Activated CD4-positive, alpha-beta memory T cell treated with anti-CD3 and anti-CD28 coated beads, Interleukin-2, amount 10 ng/mL, durations not matched to agents 7 days and 5 days (primary cell): ENCODE data around the gene PBX4. TPM values are rescaled to one million over a fixed set of nuclear protein-coding genes. Genes with fewer than 3 reads are reported as not detected.
A peak's percentile ranks its signal among the peaks of the same experiment; 100 is the strongest.

Source experiments
- CTCF ChIA-PET: fragments of 350-600 bp; sonication (Branson Sonifier 250); formaldehyde crosslinking; loops from one replicate; lab custom pipeline; 2021; ENCODE audit warnings: antibody characterized with exemption, inconsistent platforms; lab: Charles Lee
- POLR2A ChIA-PET: fragments of 350-600 bp; sonication (Branson Sonifier 250); formaldehyde crosslinking; loops from one replicate; lab custom pipeline; 2021; ENCODE audit warnings: antibody characterized with exemption; lab: Charles Lee
- DNase-seq: peaks from one replicate; pipeline ENCODE4 v3.0.0-alpha.2; 2020
- H3K27ac Mint-ChIP-seq: one replicate; pipeline ENCODE4 v1.8.0; 2021; ENCODE audit warnings: mild to moderate bottlenecking, mixed read lengths
- H3K27me3 Mint-ChIP-seq: one replicate; pipeline ENCODE4 v1.8.0; 2021; ENCODE audit warnings: mixed read lengths
- H3K36me3 Mint-ChIP-seq: one replicate; pipeline ENCODE4 v1.8.0; 2021; ENCODE audit warnings: low read depth, mixed read lengths
- H3K4me1 Mint-ChIP-seq: one replicate; pipeline ENCODE4 v1.8.0; 2021; ENCODE audit warnings: mixed read lengths
- H3K4me3 Mint-ChIP-seq: one replicate; pipeline ENCODE4 v1.8.0; 2021; ENCODE audit warnings: mild to moderate bottlenecking, mixed read lengths
- H3K9me3 Mint-ChIP-seq: one replicate; pipeline ENCODE4 v1.8.0; 2021; ENCODE audit warnings: mixed read lengths
- total RNA-seq, 2 experiments: library from RNA; stranded (reverse); gene quantifications; one replicate each; pipeline ENCODE4 v1.2.3, GENCODE V29; 2021

Gene PBX4
- total RNA-seq, 2 experiments from 2014 or later: 49.0 to 55.6 TPM

DNA sequence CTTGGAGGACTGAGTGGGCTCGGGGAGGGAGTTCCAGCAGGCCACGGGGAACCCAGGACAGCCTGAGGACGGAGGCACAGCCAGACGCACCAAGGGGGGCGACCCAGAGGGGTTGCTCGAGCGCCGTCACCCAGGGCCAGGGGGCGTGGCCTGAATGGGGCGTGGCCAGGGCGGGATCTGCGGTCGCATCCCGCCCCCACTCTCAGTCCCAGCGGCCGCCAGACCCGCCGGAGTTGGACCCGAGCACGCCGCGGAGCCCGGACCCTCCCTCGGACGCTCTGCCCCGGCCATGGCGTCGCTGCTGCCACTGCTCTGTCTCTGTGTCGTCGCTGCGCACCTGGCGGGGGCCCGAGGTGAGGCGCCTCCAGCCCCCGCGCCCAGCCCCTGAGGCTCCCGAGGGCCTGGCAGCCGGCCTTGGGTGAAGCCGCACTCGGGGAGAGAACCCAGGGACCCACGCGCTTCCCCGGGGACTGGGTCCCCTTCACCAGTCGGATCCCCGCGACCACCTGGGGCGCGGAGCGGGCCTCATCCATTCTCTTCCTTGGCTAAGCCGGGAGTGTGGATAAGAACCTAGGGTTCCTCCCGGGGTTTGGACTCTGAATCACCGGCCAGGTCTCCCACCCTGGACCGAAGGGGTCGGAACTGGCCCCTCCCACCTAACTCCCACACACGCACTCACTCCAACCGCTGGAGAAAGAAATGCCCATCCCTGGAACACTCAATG is 80.3 kb downstream of the PBX4 start, which contains the start of gene CILP2:
CILP2 (plus strand) TSS at position 205 of the 724 bp plus-strand sequence; CDS start at position 290, 85 bp downstream.
- DNase-seq: no peak
- ChIA-PET CTCF (interaction anchor here (1.2 to 1.3 kb wide), 2 partner anchors 16 to 106 kb away, joined by 4 to 8 read pairs; partner anchors contain the start of gene GMIP), POLR2A (interaction anchor here (0.9 to 1.4 kb wide), 2 partner anchors 10 to 91 kb away, joined by 3 read pairs; no protein-coding TSS in a partner anchor)
- Mint-ChIP-seq H3K4me3 (no peak within 1 kb of the TSS), H3K27ac (no peak within 1 kb of the TSS), H3K4me1 (peaks cover 27% of the 10 kb centered on the region), H3K27me3 (peaks cover 22% of the 10 kb centered on the region), H3K36me3 (peaks cover 4% of the 10 kb centered on the region), H3K9me3 (no peaks in the 10 kb centered on the region)

DNA sequence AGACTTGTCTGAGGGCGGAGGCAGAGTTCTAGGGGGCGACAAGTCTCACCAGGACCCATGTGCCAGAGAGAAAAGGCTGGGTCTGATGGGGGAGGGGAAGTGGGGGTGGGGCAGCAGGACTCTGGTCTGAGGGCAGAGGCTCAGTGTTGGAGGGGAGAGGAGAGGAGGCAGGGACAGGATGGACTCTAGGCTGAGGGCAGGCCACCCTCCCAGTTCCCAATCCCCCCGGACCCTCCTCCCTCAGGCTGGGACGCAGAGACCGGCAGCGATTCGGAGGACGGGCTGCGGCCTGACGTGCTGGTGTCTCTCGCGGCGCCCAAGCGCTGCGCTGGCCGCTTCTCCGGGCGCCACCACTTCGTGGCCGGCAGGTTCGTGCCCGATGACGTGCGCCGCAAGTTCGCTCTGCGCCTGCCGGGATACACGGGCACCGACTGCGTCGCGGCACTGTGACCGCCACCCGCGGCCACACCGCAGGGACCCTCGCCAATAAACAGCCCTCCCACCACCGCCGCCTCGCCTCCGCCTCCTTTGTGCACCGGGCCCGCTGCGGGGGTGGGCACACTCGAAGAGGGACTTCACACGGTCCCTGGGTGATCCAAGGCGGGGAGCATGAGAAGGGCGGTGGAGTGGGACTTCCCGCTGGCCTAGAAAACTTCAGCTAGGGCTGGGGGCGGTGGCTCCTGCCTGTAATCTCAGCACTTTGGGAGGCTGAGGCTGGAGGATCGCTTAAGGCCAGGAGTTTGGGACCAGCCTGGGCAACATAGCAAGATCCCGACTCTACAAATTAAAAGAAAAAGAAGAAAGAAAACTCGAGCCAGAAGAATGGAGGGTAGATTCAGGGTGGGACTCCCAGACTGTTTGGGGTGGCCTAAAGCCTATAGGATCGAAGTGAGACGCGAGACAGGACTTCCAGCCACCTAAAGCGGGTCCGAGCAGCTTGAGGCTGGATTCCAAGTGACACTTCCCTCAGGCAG is 81.1 kb downstream of the PBX4 start:
- peaks cover 22% of the 10 kb centered on the region for H3K27me3 Mint-ChIP-seq
- no peaks in the 10 kb centered on the region for H3K9me3 Mint-ChIP-seq
- DNase-seq: no peak
- H3K4me1 Mint-ChIP-seq: peaks cover 29% of the 10 kb centered on the region
- peaks cover 4% of the 10 kb centered on the region for H3K36me3 Mint-ChIP-seq
- H3K27ac Mint-ChIP-seq: no peak overlapping the region
- ChIA-PET POLR2A (no interaction called here), CTCF (interaction anchor here (1.3 kb wide), 1 partner anchor 107 kb away, joined by 4 read pairs; the partner anchor contains the start of gene GMIP)
- H3K4me3 Mint-ChIP-seq: no peak overlapping the region

DNA sequence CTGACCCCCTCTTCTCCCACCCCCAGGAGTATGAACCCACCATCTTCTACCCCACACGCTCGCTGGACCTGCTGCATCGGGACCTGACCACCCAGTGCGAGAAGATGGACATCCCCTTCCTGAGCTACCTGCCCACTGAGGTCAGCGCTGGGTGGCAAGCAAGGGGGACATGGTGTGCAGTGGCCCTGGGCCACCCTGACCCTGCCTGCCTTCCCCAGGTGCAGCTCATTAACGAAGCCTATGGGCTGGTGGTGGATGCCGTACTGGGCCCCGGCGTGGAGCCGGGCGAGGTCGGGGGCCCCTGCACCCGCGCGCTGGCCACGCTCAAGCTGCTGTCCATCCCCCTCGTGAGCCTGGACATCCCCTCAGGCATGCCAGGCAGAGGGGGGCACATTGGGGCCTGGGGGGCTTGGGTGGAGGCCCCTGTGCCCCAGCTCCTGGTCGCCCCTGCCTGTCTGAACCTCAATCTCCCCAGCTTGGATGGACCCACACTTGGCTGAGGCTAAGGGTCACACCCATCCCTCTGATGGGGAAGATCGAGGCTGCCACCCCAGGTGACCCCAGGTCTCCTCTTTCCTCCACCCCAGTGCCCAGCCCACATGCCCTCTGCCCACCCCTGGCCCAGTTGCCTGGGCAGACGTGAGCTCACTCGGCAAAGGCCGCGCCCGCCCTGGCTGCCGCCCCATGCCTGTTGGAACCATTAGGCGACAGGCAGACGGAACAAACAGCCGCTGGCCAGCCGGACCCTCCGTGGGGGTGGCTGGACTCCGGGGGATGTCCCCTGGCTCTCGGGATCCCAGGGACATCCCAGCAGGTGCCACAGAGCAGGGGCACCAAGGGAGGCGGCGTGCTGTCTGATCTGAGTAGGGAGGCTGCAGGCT is 82.9 kb downstream of the PBX4 start:
- peak overlapping the region; percentile 40 for H3K27ac Mint-ChIP-seq
- no peaks in the 10 kb centered on the region for H3K9me3 Mint-ChIP-seq
- CTCF ChIA-PET: interaction anchor here (1.1 to 1.2 kb wide), 2 partner anchors 18 to 108 kb away, joined by 4 to 5 read pairs; partner anchors contain the start of gene GMIP
- peaks cover 22% of the 10 kb centered on the region for H3K4me1 Mint-ChIP-seq
- DNase-seq: no peak
- POLR2A ChIA-PET: interaction anchor here (0.8 to 1.0 kb wide), 2 partner anchors 84 to 108 kb away, joined by 3 read pairs; partner anchors contain the start of gene GMIP
- H3K4me3 Mint-ChIP-seq: no peak overlapping the region
- H3K36me3 Mint-ChIP-seq: peaks cover 8% of the 10 kb centered on the region
- H3K27me3 Mint-ChIP-seq: peaks cover 19% of the 10 kb centered on the region

DNA sequence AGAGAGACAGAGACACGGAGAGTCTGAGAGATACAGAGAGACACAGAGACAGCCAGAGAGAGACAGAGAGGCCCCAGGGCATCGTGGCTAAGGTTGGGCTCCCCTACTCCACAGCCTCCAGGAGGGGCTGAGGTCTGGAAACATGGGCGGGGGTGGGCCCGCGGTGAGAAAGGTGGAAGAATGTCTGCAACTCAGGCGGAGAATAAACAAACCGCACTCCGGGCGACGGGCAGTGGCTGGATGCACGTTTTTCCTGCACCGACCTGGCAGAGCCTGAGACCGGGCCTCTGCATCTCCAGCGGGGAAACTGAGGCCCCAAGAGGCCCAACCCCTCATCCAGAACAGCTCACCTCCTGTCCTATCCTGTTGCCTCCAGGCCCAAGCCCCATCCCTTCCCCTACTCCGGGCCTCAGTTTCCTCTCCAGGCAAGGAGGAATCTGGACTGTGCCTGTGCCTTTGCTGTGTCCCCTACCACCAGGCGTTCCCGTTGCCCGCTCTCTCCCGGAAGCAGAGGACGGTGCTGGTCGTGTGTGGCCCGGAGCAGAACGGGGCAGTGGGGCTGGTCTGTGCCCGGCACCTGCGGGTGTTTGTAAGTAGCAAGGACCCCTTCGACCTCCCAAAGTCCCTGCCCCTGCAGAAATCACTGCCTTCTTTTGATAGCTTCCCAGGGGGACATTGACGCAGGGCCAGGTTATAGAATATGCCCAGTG is 83.8 kb downstream of the PBX4 start:
- ChIA-PET CTCF (interaction anchor here (1.1 to 1.2 kb wide), 2 partner anchors 19 to 109 kb away, joined by 4 to 5 read pairs; partner anchors contain the start of gene GMIP), POLR2A (interaction anchor here (0.8 to 1.0 kb wide), 2 partner anchors 85 to 109 kb away, joined by 3 read pairs; partner anchors contain the start of gene GMIP)
- Mint-ChIP-seq H3K4me1 (peaks cover 21% of the 10 kb centered on the region), H3K27me3 (peaks cover 18% of the 10 kb centered on the region), H3K36me3 (peaks cover 8% of the 10 kb centered on the region), H3K4me3 (no peak overlapping the region), H3K9me3 (no peaks in the 10 kb centered on the region), H3K27ac (no peak overlapping the region)
- DNase-seq: no peak

DNA sequence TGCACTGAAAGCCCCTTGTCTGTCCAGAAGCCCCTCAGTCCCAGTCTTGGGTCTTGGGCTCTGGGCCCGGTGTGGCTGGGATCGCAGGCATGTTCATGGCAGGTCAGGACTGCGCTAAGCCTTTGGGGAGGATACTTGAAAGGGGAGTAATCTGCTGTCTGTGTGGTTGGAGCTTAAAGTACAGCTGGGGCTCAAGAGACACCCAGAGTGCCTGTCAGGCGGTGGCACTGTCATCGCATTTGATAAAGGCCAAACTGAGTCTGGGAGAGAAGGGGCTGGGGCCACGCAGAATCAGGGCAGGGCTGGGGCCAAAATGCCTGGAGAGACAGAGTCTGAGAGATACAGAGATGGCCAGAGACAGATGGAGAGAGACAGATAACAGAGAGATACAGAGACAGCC is 84.6 kb downstream of the PBX4 start:
- peaks cover 13% of the 10 kb centered on the region for H3K27me3 Mint-ChIP-seq
- H3K4me1 Mint-ChIP-seq: peaks cover 19% of the 10 kb centered on the region
- no peak overlapping the region for H3K4me3 Mint-ChIP-seq
- POLR2A ChIA-PET: interaction anchor here (0.6 to 2.8 kb wide), 3 partner anchors 110 to 304 kb away, joined by 3 to 19 read pairs (median 3); partner anchors contain the start of genes ATP13A1 and GMIP
- peaks cover 11% of the 10 kb centered on the region for H3K36me3 Mint-ChIP-seq
- no peak for DNase-seq
- CTCF ChIA-PET: interaction anchor here (3.0 kb wide), 1 partner anchor 57 kb away, joined by 11 read pairs; no protein-coding TSS in a partner anchor
- no peaks in the 10 kb centered on the region for H3K9me3 Mint-ChIP-seq
- no peak overlapping the region for H3K27ac Mint-ChIP-seq

DNA sequence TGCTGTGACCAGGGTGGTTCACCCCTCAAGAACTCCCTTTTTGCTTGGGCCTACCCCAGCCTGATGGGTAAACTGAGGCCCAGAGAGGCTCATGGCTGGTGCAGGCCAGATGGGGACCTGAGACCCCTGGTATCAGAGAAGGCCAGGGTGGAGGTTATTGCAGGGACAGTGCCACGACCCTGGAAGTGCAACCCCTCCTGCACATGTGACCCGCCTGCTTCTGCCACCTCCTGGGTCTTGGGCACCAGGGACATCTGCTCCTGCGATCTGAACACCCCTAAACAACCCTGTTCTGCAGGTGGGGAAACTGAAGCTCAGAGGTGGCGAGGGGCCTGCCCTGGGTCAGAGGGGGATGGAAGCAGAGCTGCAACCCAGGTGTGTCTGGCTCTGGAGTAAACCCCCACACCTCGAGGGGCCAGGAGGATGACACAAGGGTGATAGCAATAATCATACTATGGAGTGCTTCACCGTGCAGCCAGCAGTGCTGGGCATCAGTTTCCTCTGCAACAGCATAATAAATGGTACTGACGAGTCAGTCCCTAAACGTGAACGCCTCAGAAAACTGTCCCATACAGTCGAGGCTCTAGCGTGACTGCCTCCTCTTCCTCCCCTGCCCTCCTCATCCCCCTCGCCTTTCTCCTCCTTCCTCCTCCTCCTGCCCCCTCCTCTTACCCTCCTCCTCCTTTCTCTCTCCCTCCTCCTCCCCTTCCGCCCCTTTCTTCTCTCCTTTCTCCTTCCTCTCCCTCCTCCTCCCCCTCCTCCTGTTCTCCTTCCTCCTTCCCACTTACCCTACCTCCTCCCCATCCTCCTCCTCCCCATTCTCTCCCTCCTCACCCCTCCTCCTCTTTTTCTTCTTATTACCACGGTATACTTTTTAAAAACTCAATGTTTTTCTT is 85.4 kb downstream of the PBX4 start:
- Mint-ChIP-seq H3K9me3 (no peaks in the 10 kb centered on the region), H3K36me3 (peaks cover 12% of the 10 kb centered on the region), H3K27me3 (peaks cover 8% of the 10 kb centered on the region), H3K4me3 (no peak overlapping the region), H3K4me1 (peaks cover 14% of the 10 kb centered on the region), H3K27ac (no peak overlapping the region)
- POLR2A ChIA-PET: interaction anchor here (0.6 to 2.8 kb wide), 17 partner anchors 14 to 304 kb away, joined by 3 to 22 read pairs (median 4); partner anchors contain the start of genes ATP13A1, GMIP, NDUFA13 and TSSK6
- no peak for DNase-seq
- CTCF ChIA-PET: interaction anchor here (0.5 to 3.2 kb wide), 27 partner anchors 8 to 426 kb away, joined by 3 to 34 read pairs (median 4); partner anchors contain the start of genes GMIP, NDUFA13, TSSK6 and ZNF101

DNA sequence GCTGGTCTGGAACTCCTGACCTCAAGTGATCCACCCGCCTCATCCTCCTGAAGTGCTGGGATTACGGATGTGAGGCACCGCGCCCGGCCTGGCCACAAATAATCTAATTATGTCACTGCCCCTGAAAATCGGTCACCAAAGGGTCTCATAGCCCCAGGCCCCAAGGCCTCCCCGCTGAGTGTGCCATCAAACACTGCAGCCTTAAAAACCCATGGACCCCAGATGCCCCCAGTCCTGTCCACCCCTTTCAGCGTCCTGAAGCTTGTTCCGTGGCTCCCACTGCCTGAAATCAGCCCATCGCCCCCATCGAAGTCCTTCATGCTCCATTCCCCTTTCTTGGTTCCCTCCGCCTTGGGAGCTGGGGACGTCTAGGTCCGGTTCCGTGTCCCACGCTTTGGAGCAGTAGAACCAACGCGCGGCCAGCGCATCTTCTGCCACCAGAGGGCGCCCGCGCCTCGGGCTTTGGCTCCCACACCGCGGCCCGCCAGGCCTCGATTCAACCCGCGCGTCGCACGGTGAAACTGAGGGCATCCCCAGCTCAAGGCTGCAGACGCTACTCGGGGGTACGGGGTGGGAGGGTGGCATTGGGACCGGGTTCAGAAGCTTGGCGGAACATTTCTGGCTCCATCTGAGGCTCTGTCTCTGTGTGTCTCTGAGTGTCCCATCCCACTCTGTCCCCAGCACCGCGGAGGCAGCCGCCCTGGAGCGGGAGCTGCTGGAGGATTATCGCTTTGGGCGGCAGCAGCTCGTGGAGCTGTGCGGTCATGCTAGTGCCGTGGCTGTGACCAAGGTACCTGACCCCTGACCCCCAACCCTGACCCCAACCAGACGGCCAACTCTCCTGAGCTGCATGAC is 86.3 kb downstream of the PBX4 start:
- ChIA-PET CTCF (interaction anchor here (0.5 to 3.2 kb wide), 35 partner anchors 9 to 427 kb away, joined by 3 to 34 read pairs (median 3); partner anchors contain the start of genes GMIP, NDUFA13, TSSK6 and ZNF101), POLR2A (interaction anchor here (0.6 to 2.8 kb wide), 18 partner anchors 15 to 137 kb away, joined by 3 to 22 read pairs (median 4); partner anchors contain the start of genes ATP13A1, GMIP, NDUFA13 and PBX4)
- H3K36me3 Mint-ChIP-seq: peaks cover 15% of the 10 kb centered on the region
- H3K4me3 Mint-ChIP-seq: no peak overlapping the region
- H3K4me1 Mint-ChIP-seq: peaks cover 9% of the 10 kb centered on the region
- H3K27me3 Mint-ChIP-seq: peaks cover 3% of the 10 kb centered on the region
- no peaks in the 10 kb centered on the region for H3K9me3 Mint-ChIP-seq
- peak; percentile 86 for DNase-seq
- H3K27ac Mint-ChIP-seq: no peak overlapping the region

DNA sequence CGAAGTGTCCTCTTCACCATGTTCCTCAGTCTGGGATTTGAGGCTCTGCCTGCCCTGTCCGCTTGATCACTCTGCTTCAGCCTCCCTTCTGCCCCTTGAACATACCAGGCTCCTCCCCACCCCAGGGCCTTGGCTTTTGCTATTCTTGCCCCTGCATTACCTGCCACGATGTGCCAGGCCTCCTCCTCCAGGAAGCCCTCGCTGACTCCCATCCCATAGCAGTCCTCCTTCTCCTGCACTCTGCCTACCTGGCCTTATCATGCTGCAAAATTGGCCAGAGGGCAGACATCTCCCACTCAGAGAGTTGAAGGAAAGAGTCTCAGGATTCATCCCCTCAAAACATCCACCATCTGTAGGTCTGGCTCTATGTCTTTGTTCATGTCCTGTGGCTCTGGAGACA is 87.6 kb downstream of the PBX4 start:
- POLR2A ChIA-PET: interaction anchor here (1.0 to 2.8 kb wide), 6 partner anchors 15 to 132 kb away, joined by 3 to 22 read pairs (median 8); partner anchors contain the start of genes ATP13A1, GMIP, NDUFA13 and TSSK6
- H3K9me3 Mint-ChIP-seq: no peaks in the 10 kb centered on the region
- no peak overlapping the region for H3K27ac Mint-ChIP-seq

DNA sequence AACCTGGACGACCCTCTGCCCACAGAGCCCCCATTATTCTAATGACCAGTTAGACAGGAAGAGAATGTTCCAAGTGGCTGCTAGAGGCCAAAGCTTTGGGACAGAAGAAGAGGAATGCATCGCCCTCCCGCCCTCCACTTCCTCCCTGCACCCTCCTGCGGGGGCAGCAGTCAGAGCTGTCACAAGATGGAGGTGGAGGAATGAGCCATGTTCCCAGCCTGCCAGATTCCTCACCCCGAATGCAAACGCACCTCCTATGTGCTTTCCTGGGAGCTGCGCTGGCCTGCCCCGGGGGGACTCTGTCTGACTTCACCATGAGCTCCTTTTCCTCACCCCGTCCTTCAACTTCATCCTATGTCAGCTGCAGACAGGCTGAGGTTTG is 88.1 kb downstream of the PBX4 start:
- POLR2A ChIA-PET: interaction anchor here (1.0 to 2.6 kb wide), 4 partner anchors 14 to 131 kb away, joined by 3 to 22 read pairs (median 5); partner anchors contain the start of genes GMIP, NDUFA13 and TSSK6
- Mint-ChIP-seq H3K4me1 (peaks cover 7% of the 10 kb centered on the region), H3K36me3 (peaks cover 23% of the 10 kb centered on the region), H3K4me3 (no peak overlapping the region), H3K9me3 (no peaks in the 10 kb centered on the region), H3K27ac (no peak overlapping the region), H3K27me3 (no peaks in the 10 kb centered on the region)
- CTCF ChIA-PET: interaction anchor here (1.0 to 3.2 kb wide), 4 partner anchors 14 to 114 kb away, joined by 3 to 34 read pairs (median 7); partner anchors contain the start of genes GMIP, NDUFA13 and TSSK6
- DNase-seq: no peak

More for the DNA sequence above, 87.6 kb downstream of the PBX4 start:
- no peak for DNase-seq
- Mint-ChIP-seq H3K4me3 (no peak overlapping the region), H3K4me1 (peaks cover 7% of the 10 kb centered on the region), H3K27me3 (no peaks in the 10 kb centered on the region), H3K36me3 (peaks cover 23% of the 10 kb centered on the region)
- CTCF ChIA-PET: interaction anchor here (0.7 to 3.2 kb wide), 13 partner anchors 15 to 341 kb away, joined by 3 to 34 read pairs (median 7); partner anchors contain the start of genes GMIP, NDUFA13 and TSSK6
